Heart left ventricle (tissue), 16 donors: ENCODE measurements around the gene MYB. TPM values are rescaled to one million over a fixed set of nuclear protein-coding genes. Genes with fewer than 3 reads are reported as not detected.

Experiments
- ATAC-seq, 4 donors: fragments of 200-7000 bp; cut with Tn5 transposase; one replicate each; pipeline ENCODE4 v1.9.1; 2020 to 2022; ENCODE audit warnings: moderate library complexity in 4 of 4, mild to moderate bottlenecking in 3 of 4, moderate number of reproducible peaks in 1 of 4
- DNase-seq, 5 donors: peaks; one replicate each; pipeline ENCODE4 v3.0.0-alpha.2; 2020
- H3K27ac ChIP-seq, 12 donors: fragments of 200-600 bp; sonication (generic) in 4 of 12; one replicate each; pipeline versions ENCODE4 v1.5.0 to v1.8.0; 2016 to 2022; ENCODE audit warnings: mild to moderate bottlenecking in 2 of 12
- H3K27me3 ChIP-seq, 9 donors: fragments of 200-600 bp; sonication (generic) in 2 of 9; one replicate each; pipeline versions ENCODE4 v1.5.1 to v1.8.0; 2016 to 2022; ENCODE audit warnings: mild to moderate bottlenecking in 3 of 9
- H3K36me3 ChIP-seq, 9 donors: fragments of 200-600 bp; sonication (generic) in 2 of 9; one replicate each; pipeline versions ENCODE4 v1.5.0 to v1.8.0; 2018 to 2022; ENCODE audit warnings: mild to moderate bottlenecking in 2 of 9
- H3K4me1 ChIP-seq, 12 donors: fragments of 200-600 bp; sonication (generic) in 4 of 12; one replicate each; pipeline versions ENCODE4 v1.5.0 to v1.8.0; 2016 to 2022; ENCODE audit warnings: mild to moderate bottlenecking in 3 of 12
- H3K4me3 ChIP-seq, 12 donors: fragments of 200-600 bp; sonication (generic) in 4 of 12; one replicate each; pipeline versions ENCODE4 v1.5.0 to v1.8.0; 2017 to 2022; ENCODE audit warnings: mild to moderate bottlenecking in 9 of 12, moderate library complexity in 4 of 12
- H3K9me3 ChIP-seq, 12 donors: fragments of 200-600 bp; sonication (generic) in 4 of 12; one replicate each; pipeline versions ENCODE4 v1.5.0 to v1.8.0; 2016 to 2022; ENCODE audit warnings: mild to moderate bottlenecking in 1 of 12
- POLR2A ChIP-seq, 2 donors: fragments of 450-650 bp; IDR thresholded peaks; one replicate each; pipeline ENCODE4 v1.6.1; 2017; ENCODE audit warnings: antibody characterized with exemption in 2 of 2, mild to moderate bottlenecking in 2 of 2, moderate library complexity in 2 of 2
- WGBS, 4 donors: extraction: QIAGEN DNeasy Blood & Tissue Kit in 2 of 4; methylation state at CpG; one replicate each; pipeline versions ENCODE4 v1.1.5 to v1.1.7; 2013 to 2018; 5-methylcytosine and 5-hydroxymethylcytosine counted together
- intact Hi-C, 10 donors: fragments of 100-400 bp; cut with DNase I; formaldehyde crosslinking; loops; one replicate each; pipeline versions ENCODE4 v1.11.1 to v1.14.2; 2022
- polyA plus RNA-seq, 2 donors: library from polyadenylated mRNA; stranded (reverse); fragments of 200-250 nt; gene quantifications; one replicate each; pipeline ENCODE4 v1.2.3, GENCODE V29; 2013
- total RNA-seq, 9 donors: library from RNA; depleted of rRNA in 2 of 9; stranded (reverse); fragments of >200 nt in 2 of 9; fragmentation: NEBNext Ultra II Directional in 3 of 9; extraction: Animal tissue kit (Norgen Biotek cat#: 25700) in 3 of 9; gene quantifications; one replicate each; pipeline versions ENCODE4 v1.1.0 to v1.2.4, GENCODE V29; 2016 to 2023
- TF ChIP-seq, protein P1 (sequence below), 12 donors: fragments of 200-600 bp; sonication (generic) in 4 of 12; IDR thresholded peaks; one replicate each; pipeline versions ENCODE4 v1.5.0 to v1.8.0; 2018 to 2022; ENCODE audit warnings: antibody characterized with exemption in 12 of 12, mild to moderate bottlenecking in 5 of 12
- donor health status: ischemic (EF 13 %, LVEDD 7.1; RV severe dilation, severe dysfunction).
- donor health status: healthy with polysubstance abuse.
- donor health status: DM: no; HTN: yes; CAD: no.
- donor health status: DM: no; HTN: no; CAD: no.
- donor health status: ischemic (EF 25% LVEDD 6.9; RV normal size, moderate dysfunction).
- donor health status: ischemic (EF 25% LVEDD 5.7; RV mildly dilated, moderate dysfunction).
- donor health status: healthy.
- donor health status: DM: yes; HTN: yes; CAD: no.
- donor health status: ischemic (EF 35%, LVEDD 5.7; RV mildly dilated, moderate dysfunction).
- donor health status: nonischemic (EF 11% LVEDD 7.7; RV severe dilation, severe dysfunction).
- donor health status: DM: yes; HTN: yes; CAD: no.
- donor health status: PGD.
- donor health status: ischemic (EF 29% LVEDD 5.4; RV normal size, mild dysfunction).
- donor health status: nonischemic (EF 23%, LVEDD 6.1; RV moderate dilation, normal function).

Gene MYB
- total and polyA plus RNA-seq, 11 donors, result 0.12 to 0.53 (median 0.20) TPM; not detected in 8

DNA sequence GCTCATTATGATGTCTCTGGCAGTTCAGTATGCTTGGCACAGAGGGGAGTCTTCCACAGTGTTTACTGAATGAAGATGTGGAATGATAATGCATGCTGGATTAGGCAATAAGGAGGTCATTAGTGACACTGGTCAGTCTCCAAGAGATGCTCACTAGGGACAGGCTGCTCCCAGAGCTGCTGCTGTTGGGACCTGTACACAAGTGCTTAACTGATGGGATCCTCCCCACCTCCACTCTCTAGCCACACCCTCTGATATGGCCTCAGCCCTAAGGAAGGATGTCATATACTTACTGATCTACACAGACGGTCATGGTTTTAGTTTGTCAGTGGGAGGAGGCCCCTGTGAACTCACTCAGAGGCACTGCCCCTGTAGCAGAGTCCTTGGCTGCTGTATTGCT, 73.4 kb downstream of the MYB start:
- Histone ChIP-seq H3K36me3 (no peaks in the 10 kb centered on the region), H3K4me1 (no peaks in the 10 kb centered on the region), H3K9me3 (no peaks in the 10 kb centered on the region), H3K27ac (no peak overlapping the region), H3K4me3 (no peak overlapping the region), H3K27me3 (peaks cover 0 to 12% (median 0%) of the 10 kb centered on the region in 9 donors)
- DNase-seq (no peak), ATAC-seq (no peak)
- WGBS, 4 donors, result 38 to 56% (median 44%) methylated on average over 1 of the region's 1 CpG
- TF ChIP-seq POLR2A (IDR thresholded peaks at IDR 0.05), result no peak
- TF ChIP-seq, protein P1, sequence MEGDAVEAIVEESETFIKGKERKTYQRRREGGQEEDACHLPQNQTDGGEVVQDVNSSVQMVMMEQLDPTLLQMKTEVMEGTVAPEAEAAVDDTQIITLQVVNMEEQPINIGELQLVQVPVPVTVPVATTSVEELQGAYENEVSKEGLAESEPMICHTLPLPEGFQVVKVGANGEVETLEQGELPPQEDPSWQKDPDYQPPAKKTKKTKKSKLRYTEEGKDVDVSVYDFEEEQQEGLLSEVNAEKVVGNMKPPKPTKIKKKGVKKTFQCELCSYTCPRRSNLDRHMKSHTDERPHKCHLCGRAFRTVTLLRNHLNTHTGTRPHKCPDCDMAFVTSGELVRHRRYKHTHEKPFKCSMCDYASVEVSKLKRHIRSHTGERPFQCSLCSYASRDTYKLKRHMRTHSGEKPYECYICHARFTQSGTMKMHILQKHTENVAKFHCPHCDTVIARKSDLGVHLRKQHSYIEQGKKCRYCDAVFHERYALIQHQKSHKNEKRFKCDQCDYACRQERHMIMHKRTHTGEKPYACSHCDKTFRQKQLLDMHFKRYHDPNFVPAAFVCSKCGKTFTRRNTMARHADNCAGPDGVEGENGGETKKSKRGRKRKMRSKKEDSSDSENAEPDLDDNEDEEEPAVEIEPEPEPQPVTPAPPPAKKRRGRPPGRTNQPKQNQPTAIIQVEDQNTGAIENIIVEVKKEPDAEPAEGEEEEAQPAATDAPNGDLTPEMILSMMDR (IDR thresholded peaks at IDR 0.05), result no peak
- intact Hi-C loops, result no loop called here

DNA sequence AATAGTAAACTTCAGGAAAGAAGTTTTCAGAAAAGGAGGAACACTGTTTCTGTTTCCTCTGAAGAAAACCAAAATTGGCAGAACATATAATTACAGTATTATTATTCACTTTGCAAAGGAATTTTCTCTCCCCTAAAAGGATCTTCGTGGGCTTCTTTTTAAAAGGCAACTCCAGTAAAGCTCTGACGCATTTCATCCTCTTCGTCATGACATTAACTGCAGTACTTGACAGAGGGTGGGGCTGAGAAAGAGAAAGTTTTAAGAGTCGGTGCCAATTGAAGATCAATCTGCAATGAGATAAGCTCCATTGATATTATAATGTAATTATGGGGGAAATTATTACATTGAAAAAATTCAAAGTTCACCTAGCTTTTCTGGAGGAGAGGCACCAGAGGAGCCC, 75.8 kb downstream of the MYB start:
- Histone ChIP-seq H3K4me1 (no peaks in the 10 kb centered on the region), H3K36me3 (no peaks in the 10 kb centered on the region), H3K27me3 (peaks cover 0 to 12% (median 0%) of the 10 kb centered on the region in 9 donors), H3K4me3 (no peak overlapping the region), H3K27ac (no peak overlapping the region), H3K9me3 (no peaks in the 10 kb centered on the region)
- TF ChIP-seq POLR2A (IDR thresholded peaks at IDR 0.05), result no peak
- TF ChIP-seq, protein P1 (IDR thresholded peaks at IDR 0.05), result no peak
- 69 to 77% (median 76%) methylated on average over 4 of the region's 4 CpGs for WGBS, 4 donors
- ATAC-seq (no peak), DNase-seq (no peak)
- intact Hi-C loops, result no loop called here

DNA sequence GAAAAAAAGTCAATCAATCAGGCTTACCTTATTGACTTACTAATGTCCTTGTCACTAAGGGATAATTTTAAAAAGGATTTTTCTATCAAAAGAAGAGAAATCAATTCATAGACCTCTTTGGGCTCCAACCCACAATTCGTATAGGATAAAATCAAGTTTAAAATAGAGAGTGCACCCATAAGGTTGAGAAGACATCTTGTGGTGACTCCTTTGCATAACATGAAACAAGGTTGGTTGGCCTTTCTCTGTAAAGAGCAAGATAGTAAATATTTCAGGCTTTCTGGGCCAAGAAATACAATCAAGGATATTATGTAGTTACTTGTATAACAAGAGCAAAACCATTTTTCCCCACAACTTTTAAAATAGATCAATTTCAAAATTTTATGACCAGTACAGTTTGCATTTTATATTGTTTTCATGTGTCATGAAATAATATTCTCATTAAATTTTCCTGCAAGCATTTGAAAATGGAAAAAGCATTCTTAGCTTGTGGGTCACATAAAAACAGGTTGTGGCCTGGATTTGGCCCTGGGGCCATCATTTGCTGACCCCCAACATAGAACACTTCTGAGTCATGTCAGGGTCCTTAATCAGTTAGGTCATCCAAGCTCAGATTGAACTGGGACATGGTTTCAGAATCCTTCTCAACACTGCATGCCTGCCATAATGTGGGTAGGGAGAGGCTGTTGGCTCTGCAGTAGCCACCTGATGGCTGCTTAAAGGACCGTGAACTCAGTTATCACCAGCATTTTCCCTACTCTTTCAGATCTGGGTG, 76.7 kb downstream of the MYB start:
- Histone ChIP-seq H3K4me3 (no peak overlapping the region), H3K36me3 (no peaks in the 10 kb centered on the region), H3K27ac (no peak overlapping the region), H3K27me3 (peaks cover 0 to 12% (median 0%) of the 10 kb centered on the region in 9 donors), H3K4me1 (no peaks in the 10 kb centered on the region), H3K9me3 (no peaks in the 10 kb centered on the region)
- no peak for ATAC-seq
- no peak for DNase-seq
- TF ChIP-seq, protein P1 (IDR thresholded peaks at IDR 0.05), result no peak
- no peak for TF ChIP-seq POLR2A (IDR thresholded peaks at IDR 0.05)
- whole genome bisulfite sequencing, 4 donors, result 57 to 83% (median 61%) methylated on average over 2 of the region's 2 CpGs
- intact Hi-C loops, result no loop called here

DNA sequence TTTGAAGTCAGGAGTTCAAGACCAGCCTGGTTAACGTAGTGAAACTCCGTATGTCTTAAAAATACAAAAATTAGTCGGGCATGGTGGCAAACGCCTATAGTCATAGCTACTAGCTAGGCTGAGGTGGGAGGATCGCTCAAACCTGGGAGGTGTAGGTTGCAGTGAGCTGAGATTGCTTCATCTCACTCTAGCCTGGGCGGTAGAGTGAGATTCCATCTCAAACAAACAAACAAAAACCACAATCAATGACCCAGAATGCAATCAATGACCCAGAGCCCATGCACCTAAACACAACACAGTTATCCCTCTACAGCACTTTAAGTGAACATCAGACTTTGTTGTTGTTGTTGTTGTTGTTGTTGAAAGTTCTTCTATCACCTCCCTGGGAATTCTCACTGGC, 77.9 kb downstream of the MYB start:
- DNase-seq (no peak), ATAC-seq (no peak)
- H3K27ac ChIP-seq, result no peak overlapping the region
- H3K4me3 ChIP-seq, result no peak overlapping the region
- H3K36me3 ChIP-seq, result no peaks in the 10 kb centered on the region
- TF ChIP-seq, protein P1 (IDR thresholded peaks at IDR 0.05), result no peak
- TF ChIP-seq POLR2A (IDR thresholded peaks at IDR 0.05), result no peak
- WGBS, 4 donors, result 83 to 93% (median 85%) methylated on average over 6 of the region's 6 CpGs
- H3K4me1 ChIP-seq, result no peaks in the 10 kb centered on the region
- H3K9me3 ChIP-seq, result no peaks in the 10 kb centered on the region
- peaks cover 0 to 12% (median 0%) of the 10 kb centered on the region in 9 donors for H3K27me3 ChIP-seq
- intact Hi-C loops, result no loop called here
